Measurements from ENCODE around the gene ZGRF1.

Gene ZGRF1

GRCh38 chr4:112649055-112649408 lies 12.3 kb upstream of the ZGRF1 start:
- Histone ChIP-seq H3K4me3 (IDR thresholded peaks at IDR 0.05; ENCODE audit: insufficient read depth, low read depth, low read length) (no peak overlapping the region), H3K36me3 (ENCODE audit: insufficient read depth) (0 out of 2 replicates have a peak, but pooled peaks cover 3% of the 10 kb centered on the region), H3K27ac (no peak overlapping the region)

GRCh38 chr4:112648263-112649054 lies 11.8 kb upstream of the ZGRF1 start:
- H3K4me1 ChIP-seq (ENCODE audit: low read depth, poor library complexity, severe bottlenecking), result no peaks in the 10 kb centered on the region
- H3K27ac ChIP-seq, result no peak overlapping the region
- 0 out of 2 replicates have a peak, but pooled peaks cover 3% of the 10 kb centered on the region for H3K36me3 ChIP-seq (ENCODE audit: insufficient read depth)
- no peak overlapping the region for H3K4me2 ChIP-seq
- H3K27me3 ChIP-seq (ENCODE audit: insufficient read depth, low read depth), result no peaks in the 10 kb centered on the region
- H4K20me1 ChIP-seq (ENCODE audit: insufficient read depth), result no peaks in the 10 kb centered on the region
- H3K4me3 ChIP-seq (IDR thresholded peaks at IDR 0.05; ENCODE audit: insufficient read depth, low read depth, low read length), result no peak overlapping the region
- no peak for TF ChIP-seq CTCF (conservative IDR thresholded peaks at IDR 0.05; ENCODE audit: low read depth, low read length)
- no peak overlapping the region for H2AFZ ChIP-seq (ENCODE audit: low read depth)
- no peak overlapping the region for H3K9ac ChIP-seq
- H3K79me2 ChIP-seq (ENCODE audit: insufficient read depth, low read depth), result no peaks in the 10 kb centered on the region

More at GRCh38 chr4:112649055-112649408, 12.3 kb upstream of the ZGRF1 start:
- H3K4me2 ChIP-seq, result no peak overlapping the region
- H2AFZ ChIP-seq (ENCODE audit: low read depth), result no peak overlapping the region
- H3K27me3 ChIP-seq (ENCODE audit: insufficient read depth, low read depth), result no peaks in the 10 kb centered on the region
- H3K4me1 ChIP-seq (ENCODE audit: low read depth, poor library complexity, severe bottlenecking), result no peaks in the 10 kb centered on the region
- H4K20me1 ChIP-seq (ENCODE audit: insufficient read depth), result no peaks in the 10 kb centered on the region
- TF ChIP-seq CTCF (conservative IDR thresholded peaks at IDR 0.05; ENCODE audit: low read depth, low read length), result no peak
- H3K9ac ChIP-seq, result no peak overlapping the region
- no peaks in the 10 kb centered on the region for H3K79me2 ChIP-seq (ENCODE audit: insufficient read depth, low read depth)

GRCh38 chr4:112647785-112648184 lies 11.1 kb upstream of the ZGRF1 start:
- Histone ChIP-seq H2AFZ (ENCODE audit: low read depth) (no peak overlapping the region), H3K27ac (no peak overlapping the region), H4K20me1 (ENCODE audit: insufficient read depth) (no peaks in the 10 kb centered on the region), H3K79me2 (ENCODE audit: insufficient read depth, low read depth) (no peaks in the 10 kb centered on the region), H3K4me1 (ENCODE audit: low read depth, poor library complexity, severe bottlenecking) (peaks cover 6% of the 10 kb centered on the region), H3K36me3 (ENCODE audit: insufficient read depth) (0 out of 2 replicates have a peak, but pooled peaks cover under 1% of the 10 kb centered on the region), H3K9ac (no peak overlapping the region), H3K4me3 (IDR thresholded peaks at IDR 0.05; ENCODE audit: insufficient read depth, low read depth, low read length) (no peak overlapping the region), H3K4me2 (no peak overlapping the region), H3K27me3 (ENCODE audit: insufficient read depth, low read depth) (no peaks in the 10 kb centered on the region)
- no peak for TF ChIP-seq CTCF (conservative IDR thresholded peaks at IDR 0.05; ENCODE audit: low read depth, low read length)

- Histone ChIP-seq H4K20me1 (ENCODE audit: insufficient read depth) (no peaks in the 10 kb centered on the region), H3K4me2 (no peak overlapping the region), H3K4me1 (ENCODE audit: low read depth, poor library complexity, severe bottlenecking) (peaks cover 7% of the 10 kb centered on the region), H2AFZ (ENCODE audit: low read depth) (no peak overlapping the region), H3K9ac (no peak overlapping the region), H3K79me2 (ENCODE audit: insufficient read depth, low read depth) (no peaks in the 10 kb centered on the region), H3K36me3 (ENCODE audit: insufficient read depth) (no peaks in the 10 kb centered on the region), H3K27me3 (ENCODE audit: insufficient read depth, low read depth) (no peaks in the 10 kb centered on the region), H3K27ac (no peak overlapping the region), H3K4me3 (IDR thresholded peaks at IDR 0.05; ENCODE audit: insufficient read depth, low read depth, low read length) (no peak overlapping the region)
- TF ChIP-seq CTCF (conservative IDR thresholded peaks at IDR 0.05; ENCODE audit: low read depth, low read length), result no peak
Measured at GRCh38 chr4:112646632-112647537, 10.2 kb upstream of the ZGRF1 start.
